Effector CD8-positive, alpha-beta T cell (primary cell): Measurements from ENCODE around the gene HEY2.

Experiments
- DNase-seq: peaks from one replicate; lab custom pipeline; 2025; lab: John Stamatoyannopoulos, UW

Gene HEY2

DNA sequence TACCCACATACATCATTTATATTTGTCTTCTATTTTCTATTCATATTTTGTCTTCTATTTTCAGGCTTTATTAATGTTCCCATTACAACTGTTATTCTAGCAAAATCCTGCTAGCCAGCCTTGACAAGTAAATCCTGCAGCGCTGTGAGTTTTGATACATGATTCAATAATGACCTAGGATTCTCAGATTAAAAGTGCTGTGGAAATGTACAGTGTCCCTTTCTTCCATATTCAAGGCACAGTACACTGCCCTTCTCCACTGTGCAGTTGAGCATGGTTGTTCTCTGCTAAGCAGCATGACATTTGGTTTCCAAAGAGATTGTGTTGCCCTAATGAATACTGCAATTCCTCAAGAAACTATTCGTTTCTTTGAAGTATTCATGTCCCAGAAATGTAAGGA is 5.8 kb upstream of the HEY2 start:
- no peak for DNase-seq

DNA sequence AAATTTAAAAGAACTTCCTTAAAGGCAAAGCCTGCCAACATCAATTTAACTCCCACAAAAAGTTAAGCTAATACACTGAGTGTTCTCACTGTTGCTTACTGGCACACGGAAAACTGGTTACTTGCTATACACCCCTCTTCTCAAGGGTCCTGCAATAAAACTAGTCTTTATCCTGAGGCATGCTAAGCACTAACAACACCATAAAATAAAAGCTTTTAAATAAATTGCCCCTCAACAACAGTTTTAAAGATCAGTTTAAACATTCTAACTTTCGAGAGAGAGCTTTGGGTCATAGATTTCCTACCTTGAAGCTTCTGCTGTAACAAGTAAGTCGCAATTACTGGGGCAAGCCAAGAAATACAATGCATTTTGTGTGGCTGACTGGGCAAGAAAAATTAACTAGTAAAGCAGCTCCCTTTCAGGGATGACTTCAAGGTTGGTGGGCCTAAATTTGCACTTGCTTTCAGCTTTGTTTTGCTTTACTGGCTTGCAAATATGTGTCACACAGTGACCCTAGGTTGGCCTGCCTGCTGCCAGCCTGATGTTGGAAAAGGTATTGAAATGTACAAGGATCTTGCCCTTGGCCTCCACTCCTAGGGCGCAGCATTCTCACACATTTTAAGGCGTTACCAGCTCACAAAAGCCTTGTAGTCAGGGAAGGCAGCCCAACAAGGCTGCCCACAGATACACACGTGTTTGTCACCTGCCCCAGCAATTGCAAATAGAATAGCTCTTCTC is 4.0 kb upstream of the HEY2 start:
- DNase-seq = no peak

DNA sequence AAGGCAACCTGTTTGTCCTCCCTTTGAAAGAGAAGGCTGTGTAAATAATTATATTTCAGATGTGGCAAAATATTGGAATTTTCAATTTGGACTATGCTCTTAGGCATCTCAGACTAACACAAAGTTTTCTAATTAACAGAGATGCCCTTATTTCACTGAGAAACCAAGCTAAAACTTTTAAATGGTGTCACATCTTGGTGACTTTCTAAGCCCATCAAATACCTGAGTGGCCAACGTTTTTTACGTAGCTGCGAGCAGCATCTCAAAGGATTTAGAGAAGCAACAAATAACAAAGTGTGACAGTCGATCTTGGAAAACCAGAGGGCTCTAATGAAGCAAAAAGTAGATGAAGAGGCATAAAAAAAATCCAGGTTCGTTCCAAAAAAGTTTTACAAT is 3.4 kb upstream of the HEY2 start:
- DNase-seq = no peak

DNA sequence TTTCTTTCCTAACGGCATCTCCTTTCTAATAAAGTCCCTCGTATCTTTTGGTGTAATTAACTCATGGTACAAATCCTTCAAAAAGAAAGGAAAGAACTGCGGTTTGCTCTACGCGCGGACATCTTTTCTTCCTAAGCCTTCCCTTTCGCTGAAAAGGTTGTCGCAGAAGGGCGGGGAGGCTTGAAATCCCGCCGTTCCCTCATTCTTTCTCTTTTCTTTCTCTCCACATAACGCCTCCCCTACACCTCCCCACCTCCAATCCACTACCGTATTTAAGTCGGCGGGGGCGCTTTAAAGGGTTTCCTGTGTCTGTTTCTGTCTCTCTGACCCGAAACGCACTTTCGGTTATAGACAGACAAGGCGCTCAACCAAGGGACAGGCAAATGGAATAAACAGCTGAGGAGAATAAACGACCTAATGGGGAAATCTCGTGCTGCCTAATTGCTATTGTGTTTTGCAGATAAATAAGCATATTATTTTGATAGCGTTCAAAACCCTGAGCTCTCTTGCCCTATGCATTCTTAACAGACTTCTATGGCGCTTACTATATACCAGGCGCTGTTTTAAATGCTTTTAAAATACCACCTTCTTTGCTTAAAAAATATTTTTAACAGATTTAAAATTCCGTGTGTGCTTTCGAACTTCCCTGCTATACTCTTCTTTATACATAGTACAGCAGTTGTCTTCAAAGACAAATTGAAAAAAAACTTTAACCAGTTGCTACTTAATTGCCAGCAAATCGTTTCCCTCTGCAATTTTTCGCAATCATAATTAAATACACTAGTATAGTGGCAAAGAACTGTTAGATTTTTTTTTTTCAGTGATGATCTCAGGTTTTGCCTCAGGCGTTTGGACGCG is 2.5 kb upstream of the HEY2 start:
- peak; percentile 58 for DNase-seq

DNA sequence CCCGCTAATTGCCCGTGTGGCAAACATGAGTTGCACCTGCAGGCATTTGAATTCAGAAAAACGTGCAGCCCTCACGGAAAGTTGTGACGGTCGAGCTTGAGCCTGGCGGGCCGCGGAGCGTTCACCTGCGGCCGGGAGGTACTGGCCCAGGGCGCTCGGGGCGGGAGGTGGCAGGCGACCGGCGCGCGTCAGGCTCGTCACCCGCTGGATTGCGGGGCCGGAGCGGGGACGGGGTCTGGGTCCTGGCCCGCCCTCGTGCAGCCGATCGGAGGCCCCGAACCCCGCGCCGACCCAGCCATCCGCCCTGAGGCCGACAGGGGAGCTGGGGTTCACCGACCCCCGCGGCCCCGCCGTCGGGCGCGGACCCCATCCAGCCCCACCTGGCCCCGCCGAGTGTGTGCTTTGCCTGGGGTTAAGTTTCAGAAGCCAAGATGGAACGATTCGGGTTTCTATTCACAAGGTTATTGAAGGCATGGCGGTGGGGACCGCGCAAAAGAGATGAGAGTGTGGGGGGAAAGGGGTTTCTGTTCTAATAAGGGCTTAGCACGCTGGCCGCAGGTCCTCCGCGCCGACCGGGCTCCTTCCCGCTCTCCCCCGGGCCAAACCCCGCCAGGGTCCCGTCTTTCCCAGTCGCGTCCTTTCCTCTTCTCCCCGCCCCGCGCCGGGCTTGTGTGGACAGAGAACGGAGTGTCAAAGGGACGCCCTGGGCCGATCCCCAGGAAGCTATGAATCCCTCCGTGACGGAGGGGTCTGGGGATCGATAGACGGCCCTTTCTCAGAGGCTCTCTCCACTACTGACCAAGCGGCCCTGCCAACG is 1.6 kb upstream of the HEY2 start:
- no peak for DNase-seq

DNA sequence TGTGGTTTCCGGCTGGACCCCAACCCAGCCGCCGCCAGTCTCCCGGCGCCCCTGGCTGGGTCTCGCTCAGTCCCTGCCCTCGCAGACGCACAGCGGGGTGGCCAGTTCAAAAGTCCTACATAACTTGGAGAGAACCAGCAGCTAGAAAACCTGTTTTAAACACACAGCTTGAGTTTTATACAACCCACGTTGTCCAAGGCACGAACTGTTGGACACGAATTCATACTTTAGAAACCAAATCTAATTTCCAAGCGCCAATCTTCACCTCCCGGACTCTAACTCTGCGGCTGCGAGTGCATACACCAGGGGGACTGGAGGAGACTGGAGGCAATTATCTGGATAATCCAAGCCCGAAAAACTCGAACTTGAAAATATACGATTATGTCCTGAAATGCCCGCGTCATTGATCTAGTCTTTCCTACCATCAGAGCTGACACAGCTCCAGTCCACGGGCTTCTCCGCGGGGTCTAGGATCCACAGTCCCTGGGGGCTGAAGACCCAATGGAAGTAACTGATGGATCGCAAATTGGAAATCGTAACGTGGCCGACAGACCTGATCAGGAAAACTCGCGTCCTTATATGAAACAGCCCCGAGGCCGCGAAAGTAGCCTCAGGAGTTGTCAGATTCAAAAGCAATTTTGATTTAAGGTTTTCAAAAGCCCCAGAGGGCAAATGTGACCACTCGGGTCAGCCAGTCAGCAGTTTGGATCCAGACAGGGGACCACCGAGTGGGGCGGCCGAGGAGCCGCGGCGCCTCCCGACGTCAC is 843 bp upstream of the HEY2 start:
- no peak for DNase-seq

DNA sequence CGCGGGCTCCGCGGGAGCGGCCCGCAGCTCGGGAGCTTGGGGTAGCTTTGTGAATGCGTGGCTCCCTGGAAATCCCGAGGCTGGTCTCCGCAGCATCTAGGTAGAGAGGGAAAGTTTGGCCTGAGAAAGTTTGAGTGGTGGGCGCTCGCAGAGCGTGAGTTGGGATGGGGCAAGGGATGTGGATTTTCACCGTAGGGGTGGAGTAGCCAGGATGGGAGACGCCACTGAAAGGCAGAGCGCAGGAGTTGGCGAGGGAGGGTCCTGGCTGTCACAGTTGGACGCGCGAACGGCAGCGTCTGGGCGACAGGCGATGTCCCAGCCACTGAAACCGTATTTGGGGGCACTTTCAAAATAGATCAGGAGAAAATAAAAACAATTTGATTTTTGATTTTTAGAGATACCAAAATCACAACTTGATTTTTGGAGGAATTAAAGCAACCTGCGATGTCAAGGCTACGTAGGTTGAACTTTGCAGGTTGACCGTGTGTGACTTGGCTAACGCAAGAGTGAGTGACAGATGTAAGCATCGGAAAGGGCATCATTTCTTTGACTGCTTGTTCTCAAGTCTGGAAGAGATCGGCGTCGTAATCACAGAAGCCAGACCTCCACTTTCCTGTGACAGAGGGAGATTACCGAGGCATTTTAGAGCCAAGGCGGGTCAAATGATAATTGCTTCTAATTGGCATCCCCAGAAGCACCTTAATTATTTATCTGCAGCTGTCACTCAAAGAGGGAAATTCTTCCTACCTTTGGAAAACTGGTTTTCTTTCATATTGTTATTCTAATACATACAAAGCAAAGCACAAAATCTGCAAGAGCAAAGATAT is 646 bp downstream of the HEY2 start:
- no peak for DNase-seq

DNA sequence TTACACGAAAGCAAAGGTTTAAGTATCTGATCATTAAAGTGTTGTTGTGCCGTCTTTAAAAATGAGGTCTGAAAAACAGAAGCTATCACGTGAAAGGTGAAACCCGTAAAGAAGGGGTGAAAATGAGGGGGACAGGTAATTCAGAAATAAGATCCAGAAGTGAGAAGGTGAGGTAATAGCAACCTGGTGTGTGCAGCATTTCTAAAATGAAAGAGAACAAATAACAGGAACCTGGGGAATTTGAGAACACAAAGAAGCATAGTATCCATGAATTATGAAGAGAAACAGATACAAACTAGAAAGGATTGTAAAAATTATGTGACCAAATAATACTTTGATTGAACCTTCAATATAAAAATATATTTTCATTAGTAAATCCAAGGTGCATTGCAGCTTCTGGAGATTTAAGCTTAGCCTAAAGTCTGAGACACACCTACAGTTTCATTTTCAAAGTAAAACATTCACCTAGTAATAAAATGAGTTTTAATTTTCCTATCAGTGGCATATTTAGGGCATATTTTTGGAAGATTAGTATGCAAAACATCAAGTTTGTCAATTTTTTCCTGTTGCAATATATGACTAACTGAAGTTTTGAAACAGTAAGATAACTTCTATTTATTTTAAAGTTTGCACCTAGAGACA is 1.4 kb downstream of the HEY2 start:
- no peak for DNase-seq

DNA sequence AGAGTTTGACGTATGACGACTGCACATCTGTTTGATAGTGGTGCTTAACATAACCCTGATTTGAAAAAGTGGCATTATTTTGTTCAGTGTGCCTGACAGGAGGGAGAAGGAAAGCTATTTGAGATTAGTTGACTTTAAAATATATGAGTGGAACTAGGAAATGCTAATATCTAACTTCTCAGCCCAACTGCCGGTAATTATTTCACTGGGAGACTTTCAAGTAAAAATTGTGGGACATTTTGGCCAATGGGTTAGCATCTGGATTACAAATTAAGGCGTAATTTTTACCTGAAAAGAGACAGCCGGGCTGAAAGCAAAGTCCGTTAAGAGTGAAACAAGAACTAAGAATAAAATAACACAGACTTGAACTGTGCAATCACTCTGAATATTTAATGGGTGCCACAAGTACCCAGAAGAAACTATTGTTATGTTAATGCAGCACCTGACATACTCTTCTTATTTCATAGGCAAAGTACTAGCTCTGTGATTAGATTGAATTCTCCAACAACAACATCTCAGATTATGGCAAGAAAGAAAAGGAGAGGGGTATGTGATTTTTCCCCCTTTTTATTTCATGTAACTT is 2.0 kb downstream of the HEY2 start:
- no peak for DNase-seq

DNA sequence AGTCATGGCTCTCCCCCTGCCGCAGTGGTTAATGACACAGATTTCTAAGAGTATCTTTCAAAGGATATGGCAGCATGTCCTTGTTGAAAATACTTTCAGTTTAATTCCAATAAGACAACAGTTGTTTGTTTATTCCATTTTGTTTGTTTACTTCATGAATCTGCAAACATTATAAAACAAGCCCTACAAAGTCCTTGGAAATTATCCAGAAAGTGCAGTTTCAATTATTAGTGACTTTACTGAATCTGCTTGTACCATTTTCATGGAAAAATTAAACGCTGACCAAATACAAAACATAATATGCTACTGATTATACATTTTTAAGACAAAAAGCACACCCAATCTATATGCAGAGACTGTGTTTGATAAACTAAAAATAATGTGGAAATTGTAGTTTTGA is 3.3 kb downstream of the HEY2 start:
- no peak for DNase-seq

DNA sequence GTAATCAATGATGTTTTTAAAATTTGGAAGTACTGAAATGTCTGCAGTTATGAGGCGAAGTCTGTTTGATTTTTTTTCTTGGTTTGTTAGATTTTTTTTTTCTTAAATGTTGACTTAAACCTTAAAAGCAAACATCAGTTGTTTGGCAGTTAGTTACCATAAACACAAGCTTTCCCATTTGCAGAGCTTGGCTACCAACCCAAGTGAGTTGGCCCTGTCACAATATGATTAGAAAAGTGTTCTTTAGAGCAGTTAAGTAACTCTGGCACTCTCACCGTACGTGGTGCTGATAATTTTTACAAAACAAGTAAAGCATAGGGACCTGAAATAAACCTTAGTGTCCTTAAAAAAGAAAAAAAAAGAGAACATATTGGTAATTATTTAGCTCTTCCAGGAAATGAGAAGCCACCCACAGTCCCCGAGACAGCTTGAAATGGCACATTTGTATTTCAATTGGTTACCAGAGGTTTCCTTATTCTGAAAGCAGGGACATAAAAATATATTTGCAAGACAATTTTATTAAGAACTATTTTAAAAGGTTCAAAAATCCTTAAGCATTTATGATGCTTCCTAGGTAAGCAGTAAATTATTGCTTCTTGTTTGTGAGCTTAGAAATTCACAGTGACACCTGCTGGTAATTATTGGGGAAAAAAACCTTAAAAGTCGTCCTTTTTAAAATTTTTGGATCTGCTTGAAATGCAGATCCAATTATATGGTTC is 3.9 kb downstream of the HEY2 start:
- no peak for DNase-seq

DNA sequence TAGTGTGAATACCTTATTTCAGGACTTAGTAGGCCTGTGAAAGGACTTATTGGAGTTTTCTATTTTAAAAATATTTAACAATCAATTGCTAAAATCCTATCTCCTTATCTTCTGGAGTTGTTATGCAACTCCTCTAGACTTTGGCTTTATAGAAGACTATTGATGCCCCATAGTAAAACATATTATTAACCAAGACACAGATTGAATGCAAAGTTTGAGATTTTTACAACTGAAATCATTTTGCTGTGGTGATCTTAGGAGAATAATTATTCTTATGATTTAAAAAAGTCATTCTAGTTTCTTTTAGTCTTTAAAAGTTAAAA is 4.5 kb downstream of the HEY2 start:
- no peak for DNase-seq

DNA sequence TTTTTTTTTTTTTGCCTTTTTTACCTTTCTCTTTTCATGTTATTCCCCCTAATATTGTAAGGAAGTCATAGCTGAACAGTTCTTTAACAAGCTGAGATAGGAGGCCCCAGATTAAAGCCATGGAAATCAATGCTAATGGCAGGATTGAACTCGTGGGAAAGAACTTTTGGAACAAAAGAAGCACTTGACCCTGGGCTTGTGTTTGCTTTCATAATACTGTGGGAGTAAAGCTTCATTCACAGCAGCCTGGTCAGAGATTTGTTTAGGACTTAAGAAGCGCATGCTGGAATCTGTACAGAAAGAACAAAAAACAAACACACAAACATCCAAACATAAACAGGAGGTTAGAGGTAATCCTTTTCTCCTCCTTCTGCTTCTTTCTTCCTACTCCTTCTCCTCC is 5.1 kb downstream of the HEY2 start:
- DNase-seq = no peak

DNA sequence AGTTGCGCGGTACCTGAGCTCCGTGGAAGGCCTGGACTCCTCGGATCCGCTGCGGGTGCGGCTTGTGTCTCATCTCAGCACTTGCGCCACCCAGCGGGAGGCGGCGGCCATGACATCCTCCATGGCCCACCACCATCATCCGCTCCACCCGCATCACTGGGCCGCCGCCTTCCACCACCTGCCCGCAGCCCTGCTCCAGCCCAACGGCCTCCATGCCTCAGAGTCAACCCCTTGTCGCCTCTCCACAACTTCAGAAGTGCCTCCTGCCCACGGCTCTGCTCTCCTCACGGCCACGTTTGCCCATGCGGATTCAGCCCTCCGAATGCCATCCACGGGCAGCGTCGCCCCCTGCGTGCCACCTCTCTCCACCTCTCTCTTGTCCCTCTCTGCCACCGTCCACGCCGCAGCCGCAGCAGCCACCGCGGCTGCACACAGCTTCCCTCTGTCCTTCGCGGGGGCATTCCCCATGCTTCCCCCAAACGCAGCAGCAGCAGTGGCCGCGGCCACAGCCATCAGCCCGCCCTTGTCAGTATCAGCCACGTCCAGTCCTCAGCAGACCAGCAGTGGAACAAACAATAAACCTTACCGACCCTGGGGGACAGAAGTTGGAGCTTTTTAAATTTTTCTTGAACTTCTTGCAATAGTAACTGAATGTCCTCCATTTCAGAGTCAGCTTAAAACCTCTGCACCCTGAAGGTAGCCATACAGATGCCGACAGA is 9.9 kb downstream of the HEY2 start:
- DNase-seq = no peak

DNA sequence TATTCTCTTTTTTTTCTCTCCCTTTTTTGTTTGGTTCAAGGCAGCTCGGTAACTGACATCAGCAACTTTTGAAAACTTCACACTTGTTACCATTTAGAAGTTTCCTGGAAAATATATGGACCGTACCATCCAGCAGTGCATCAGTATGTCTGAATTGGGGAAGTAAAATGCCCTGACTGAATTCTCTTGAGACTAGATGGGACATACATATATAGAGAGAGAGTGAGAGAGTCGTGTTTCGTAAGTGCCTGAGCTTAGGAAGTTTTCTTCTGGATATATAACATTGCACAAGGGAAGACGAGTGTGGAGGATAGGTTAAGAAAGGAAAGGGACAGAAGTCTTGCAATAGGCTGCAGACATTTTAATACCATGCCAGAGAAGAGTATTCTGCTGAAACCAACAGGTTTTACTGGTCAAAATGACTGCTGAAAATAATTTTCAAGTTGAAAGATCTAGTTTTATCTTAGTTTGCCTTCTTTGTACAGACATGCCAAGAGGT is 10.6 kb downstream of the HEY2 start:
- DNase-seq = no peak

DNA sequence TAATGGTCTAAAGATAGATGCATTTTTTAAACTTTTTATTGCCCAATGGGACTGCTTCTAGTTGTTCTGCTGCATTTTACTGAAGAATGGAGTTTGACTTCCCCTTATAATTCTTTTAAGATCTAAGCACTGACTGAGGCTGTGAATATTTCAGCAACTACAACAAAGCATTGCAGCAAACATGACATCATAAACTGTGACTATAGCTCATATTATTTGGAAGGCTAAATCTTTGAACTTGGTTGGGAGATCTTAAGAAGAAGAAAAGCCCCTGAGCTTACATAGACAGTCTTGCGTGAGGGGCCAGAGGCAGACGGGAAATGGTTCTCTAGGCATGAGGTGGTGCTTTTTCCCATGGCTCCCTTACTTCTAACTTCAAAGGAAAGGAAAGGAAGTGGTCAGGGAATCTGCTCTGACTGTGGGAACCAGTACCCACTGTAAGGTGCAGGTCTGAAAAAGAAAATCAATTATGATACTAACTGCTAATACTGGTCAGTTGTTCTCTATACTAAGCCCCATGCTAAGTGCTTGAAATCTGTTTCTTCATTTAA is 14.8 kb downstream of the HEY2 start:
- DNase-seq = no peak

DNA sequence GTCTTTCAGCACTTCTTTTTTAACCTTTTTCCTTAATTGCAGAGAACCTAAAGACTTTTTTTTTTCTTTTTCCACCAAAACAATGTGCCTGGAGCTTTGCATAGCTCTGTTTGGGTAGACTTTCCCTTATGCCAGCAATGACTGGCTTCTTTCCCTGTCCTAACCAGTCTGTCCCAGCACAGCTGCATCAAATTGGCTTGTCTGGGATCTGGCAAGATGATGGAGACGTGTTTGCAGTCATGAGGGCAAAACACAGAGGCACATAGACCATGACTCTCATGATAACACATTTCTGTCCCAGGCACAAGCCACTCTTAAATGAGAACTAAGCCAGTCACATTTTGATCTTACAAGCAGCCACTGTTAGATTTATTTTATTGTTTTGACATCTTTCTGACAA is 16.5 kb downstream of the HEY2 start:
- no peak for DNase-seq

DNA sequence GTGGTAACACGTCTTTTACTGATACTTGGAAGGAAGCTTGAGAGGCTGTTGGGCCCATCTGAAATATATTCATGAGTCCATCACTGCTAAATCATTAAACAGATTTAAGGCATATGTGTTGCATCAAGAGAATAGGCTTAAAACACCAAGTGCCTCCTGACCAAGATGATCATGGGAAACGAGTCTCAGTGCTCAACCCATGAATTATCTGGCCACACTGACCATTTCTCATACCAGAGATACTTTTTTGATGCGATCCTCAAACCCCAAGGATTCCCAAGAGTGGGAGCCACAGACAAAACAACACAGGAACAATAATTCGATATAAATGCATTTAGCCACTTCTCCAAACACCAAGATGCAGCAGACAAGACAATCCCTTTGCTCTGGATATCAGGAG is 17.2 kb downstream of the HEY2 start:
- DNase-seq = no peak
